Activated CD8-positive, alpha-beta memory T cell treated with anti-CD3 and anti-CD28 coated beads for 48 hours (primary cell): ENCODE results near the gene PRXL2A.

Source experiments
- DNase-seq, 3 experiments: peaks; one replicate each; pipeline ENCODE4 v3.0.0-alpha.2; 2020; ENCODE audit warnings: low read depth in 2 of 3, low spot score in 2 of 3

PRXL2A gene

GRCh38 chr10:80444124-80444523, 35.8 kb downstream of the PRXL2A start:
- no peak for DNase-seq

GRCh38 chr10:80444646-80445319, 36.4 kb downstream of the PRXL2A start:
- peak in 1 of 3 experiments; percentile 41 for DNase-seq

- DNase-seq = no peak
These were observed 39.3 kb downstream of the PRXL2A start for GRCh38 chr10:80447436-80448190.

GRCh38 chr10:80448209-80448942, 40.0 kb downstream of the PRXL2A start:
- DNase-seq = no peak

- no peak for DNase-seq
These were observed 41.2 kb downstream of the PRXL2A start for GRCh38 chr10:80449520-80449919.

GRCh38 chr10:80451132-80451531, 42.8 kb downstream of the PRXL2A start:
- no peak for DNase-seq

- DNase-seq = no peak
These were observed 43.7 kb downstream of the PRXL2A start for GRCh38 chr10:80452069-80452468.

GRCh38 chr10:80452640-80453039, 44.3 kb downstream of the PRXL2A start:
- DNase-seq = no peak

- DNase-seq = no peak
These were observed 44.9 kb downstream of the PRXL2A start for GRCh38 chr10:80453056-80453841.

- DNase-seq = peak; percentile 47 to 63 (median 52)
These were observed 45.6 kb downstream of the PRXL2A start, which contains the start of gene TSPAN14 for GRCh38 chr10:80453842-80454512. Gene TSPAN14 (plus strand): TSS chr10:80454310. CDS start chr10:80489234, 34,924 bp downstream.

GRCh38 chr10:80454513-80455460, 46.4 kb downstream of the PRXL2A start:
- DNase-seq = no peak

GRCh38 chr10:80455461-80456349, 47.4 kb downstream of the PRXL2A start:
- no peak for DNase-seq

GRCh38 chr10:80457554-80458262, 49.4 kb downstream of the PRXL2A start:
- DNase-seq = no peak

GRCh38 chr10:80458263-80458625, 49.9 kb downstream of the PRXL2A start:
- DNase-seq = no peak

- DNase-seq = no peak
These were observed 50.3 kb downstream of the PRXL2A start for GRCh38 chr10:80458638-80459037.

- peak; percentile 44 to 67 (median 50) for DNase-seq
These were observed 50.9 kb downstream of the PRXL2A start for GRCh38 chr10:80459047-80459865.
